Parathyroid adenoma (tissue), 2 donors: ENCODE data around the gene GAL.

ENCODE experiments used
- H2AFZ ChIP-seq: fragments of 300-600 bp; sonication (generic); one replicate; pipeline ENCODE4 v1.7.0; 2017; ENCODE audit warnings: antibody characterized with exemption, mild to moderate bottlenecking
- H3K27ac ChIP-seq: fragments of 300-600 bp; sonication (generic); one replicate; pipeline ENCODE4 v1.7.0; 2017
- H3K27me3 ChIP-seq: fragments of 300-600 bp; sonication (generic); one replicate; pipeline ENCODE4 v1.7.0; 2017; ENCODE audit warnings: low read length; ENCODE audit not compliant: control insufficient read depth, insufficient read depth
- H3K36me3 ChIP-seq: fragments of 300-600 bp; sonication (generic); one replicate; pipeline ENCODE4 v1.7.0; 2017; ENCODE audit warnings: low read length; ENCODE audit not compliant: control insufficient read depth, insufficient read depth
- H3K4me1 ChIP-seq: fragments of 300-600 bp; sonication (generic); one replicate; pipeline ENCODE4 v1.7.0; 2017; ENCODE audit warnings: control low read depth
- H3K4me2 ChIP-seq: fragments of 300-600 bp; sonication (generic); one replicate; pipeline ENCODE4 v1.7.0; 2017; ENCODE audit warnings: low read length
- H3K4me3 ChIP-seq: fragments of 300-600 bp; sonication (generic); one replicate; pipeline ENCODE4 v1.7.0; 2017; ENCODE audit warnings: low read depth, low read length
- H3K79me2 ChIP-seq: fragments of 300-600 bp; sonication (generic); one replicate; pipeline ENCODE4 v1.7.0; 2017; ENCODE audit warnings: control low read depth
- H3K9ac ChIP-seq: fragments of 300-600 bp; sonication (generic); one replicate; pipeline ENCODE4 v1.7.0; 2017; ENCODE audit warnings: mild to moderate bottlenecking
- H3K9me3 ChIP-seq: fragments of 300-600 bp; sonication (generic); one replicate; pipeline ENCODE4 v1.7.0; 2017; ENCODE audit warnings: low read length; ENCODE audit not compliant: control insufficient read depth
- CTCF ChIP-seq: fragments of 300-600 bp; sonication (generic); IDR thresholded peaks from one replicate; pipeline ENCODE4 v1.7.0; 2017; ENCODE audit warnings: antibody characterized with exemption, mild to moderate bottlenecking
- donor health status: primary hyperparathyroidism.

The GAL gene

DNA sequence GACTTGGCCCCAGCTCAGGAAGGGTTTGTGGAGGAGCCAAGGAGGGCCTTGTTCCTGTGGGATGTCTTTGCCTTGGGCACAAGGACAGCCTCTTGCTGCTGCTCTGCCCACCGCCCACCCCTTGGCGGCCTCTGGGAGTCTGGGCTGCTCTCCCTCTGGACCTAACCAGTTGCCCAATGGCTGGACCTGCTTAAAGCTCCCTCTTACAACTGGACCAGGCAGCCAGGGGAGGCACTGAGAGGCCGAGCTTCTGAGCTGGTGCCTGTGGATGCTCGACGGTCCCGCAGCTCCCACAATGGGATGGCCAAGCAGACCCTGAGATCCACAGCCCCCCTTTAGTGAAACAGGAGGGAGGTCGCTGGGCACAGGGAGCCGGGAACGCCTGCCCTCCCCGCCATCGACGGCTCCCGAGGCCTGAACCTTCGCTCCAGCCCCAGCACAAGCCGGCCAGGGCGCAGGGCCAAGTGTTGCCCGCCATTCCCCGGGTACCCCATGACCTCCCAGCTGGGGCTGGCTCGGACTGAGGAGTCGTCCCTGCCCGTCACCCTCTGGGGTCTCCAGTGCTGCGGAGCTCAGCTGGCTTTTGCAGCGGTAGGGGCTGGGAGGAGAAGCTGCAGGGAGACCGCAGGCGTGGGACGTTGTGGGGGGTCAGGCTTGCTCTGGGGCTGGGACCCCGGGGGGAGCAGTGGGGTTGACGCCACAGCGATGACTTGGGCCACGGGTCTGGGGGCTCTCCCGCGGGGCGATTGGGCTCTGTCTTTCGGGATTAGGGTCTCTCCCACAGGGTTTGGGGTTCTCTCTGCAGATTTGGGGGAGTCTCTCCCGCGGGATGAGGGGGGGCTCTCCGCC, 584 bp upstream of the GAL start:
- H3K4me3 ChIP-seq: no peak overlapping the region

GRCh38 chr11:68685656-68686380, 1.5 kb downstream of the GAL start:
- no peaks in the 10 kb centered on the region for H3K9me3 ChIP-seq
- H3K27me3 ChIP-seq: no peaks in the 10 kb centered on the region
- no peak for TF ChIP-seq CTCF
- H2AFZ ChIP-seq: no peak overlapping the region
- no peak overlapping the region for H3K4me3 ChIP-seq
- no peaks in the 10 kb centered on the region for H3K79me2 ChIP-seq
- H3K4me2 ChIP-seq: no peak overlapping the region
- H3K27ac ChIP-seq: no peak overlapping the region
- H3K36me3 ChIP-seq: no peaks in the 10 kb centered on the region
- no peaks in the 10 kb centered on the region for H3K4me1 ChIP-seq
- H3K9ac ChIP-seq: no peak overlapping the region

More for the DNA sequence above, 584 bp upstream of the GAL start:
- H2AFZ ChIP-seq: no peak overlapping the region
- H3K79me2 ChIP-seq: no peaks in the 10 kb centered on the region
- H3K27ac ChIP-seq: no peak overlapping the region
- no peaks in the 10 kb centered on the region for H3K4me1 ChIP-seq
- H3K4me2 ChIP-seq: no peak overlapping the region
- H3K9me3 ChIP-seq: no peaks in the 10 kb centered on the region
- no peaks in the 10 kb centered on the region for H3K27me3 ChIP-seq
- H3K9ac ChIP-seq: no peak overlapping the region
- TF ChIP-seq CTCF: no peak
- no peaks in the 10 kb centered on the region for H3K36me3 ChIP-seq

GRCh38 chr11:68686486-68686885, 2.1 kb downstream of the GAL start:
- Histone ChIP-seq H3K4me1 (no peaks in the 10 kb centered on the region), H3K36me3 (no peaks in the 10 kb centered on the region), H3K9me3 (no peaks in the 10 kb centered on the region), H2AFZ (no peak overlapping the region), H3K27ac (no peak overlapping the region), H3K4me2 (no peak overlapping the region), H3K27me3 (no peaks in the 10 kb centered on the region), H3K9ac (no peak overlapping the region), H3K79me2 (no peaks in the 10 kb centered on the region), H3K4me3 (no peak overlapping the region)
- TF ChIP-seq CTCF: no peak

DNA sequence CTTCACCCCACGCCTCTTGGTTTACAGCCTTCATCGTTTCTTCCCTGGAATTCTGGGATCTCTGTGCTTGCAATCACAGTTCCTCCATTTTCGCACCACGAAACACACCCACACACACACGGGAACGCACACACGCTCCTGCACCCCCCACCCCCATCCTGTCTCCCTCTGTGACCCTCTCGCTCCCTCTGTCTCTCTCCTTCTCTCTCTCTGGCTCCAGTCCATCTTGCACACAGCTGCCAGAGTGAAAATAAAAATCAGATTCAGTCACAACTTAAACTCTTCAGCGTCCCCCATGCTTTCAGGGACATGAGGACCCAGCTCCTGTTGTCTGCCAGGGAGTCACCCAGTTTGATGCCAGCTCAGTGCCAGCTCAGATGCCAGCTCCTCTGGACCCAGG, 3.0 kb downstream of the GAL start:
- no peaks in the 10 kb centered on the region for H3K36me3 ChIP-seq
- H3K9ac ChIP-seq: no peak overlapping the region
- H3K4me1 ChIP-seq: no peaks in the 10 kb centered on the region
- H3K9me3 ChIP-seq: no peaks in the 10 kb centered on the region
- no peak overlapping the region for H3K4me3 ChIP-seq
- no peaks in the 10 kb centered on the region for H3K27me3 ChIP-seq
- H3K79me2 ChIP-seq: no peaks in the 10 kb centered on the region
- no peak overlapping the region for H3K27ac ChIP-seq
- no peak overlapping the region for H3K4me2 ChIP-seq
- H2AFZ ChIP-seq: no peak overlapping the region
- TF ChIP-seq CTCF: no peak
